ENCODE data around the gene MAN2A2.

- TF ChIP-seq EZH2 (IDR thresholded peaks at IDR 0.05; ENCODE audit: insufficient read depth, poor library complexity, severe bottlenecking) (no peak), EZH2phosphoT487 (IDR thresholded peaks at IDR 0.05; ENCODE audit: insufficient read depth, low read depth) (no peak)
These were observed 13.4 kb downstream of the MAN2A2 start for GRCh38 chr15:90916461-90916860.

Measured in GM23248 (cell line).